SK-N-SH treated with all-trans-retinoic acid at 6 μM for 48 hours (cell line): ENCODE measurements around the gene AADACL2.
A peak's percentile ranks its signal among the peaks of the same experiment; 100 is the strongest.

Experiments
- ATAC-seq: fragments of 200-7000 bp; cut with Tn5 transposase; 3 replicates; pipeline ENCODE4 v1.9.1; 2020; ENCODE audit warnings: mild to moderate bottlenecking, moderate library complexity
- CSDC2 ChIP-seq: fragments of 250-450 bp; sonication (Bioruptor Pico); IDR thresholded peaks from 2 replicates; pipeline ENCODE4 v1.5.0; 2020; ENCODE audit warnings: mild to moderate bottlenecking, moderate library complexity
- GLIS3 ChIP-seq: fragments of 250-450 bp; sonication (Bioruptor Pico); IDR thresholded peaks from 2 replicates; pipeline ENCODE4 v1.5.0; 2020; ENCODE audit warnings: mild to moderate bottlenecking, moderate library complexity
- ISL1 ChIP-seq: fragments of 250-450 bp; sonication (Bioruptor Pico); IDR thresholded peaks from 2 replicates; pipeline ENCODE4 v2.1.2; 2022; ENCODE audit warnings: mild to moderate bottlenecking, moderate library complexity
- OSR1 ChIP-seq: fragments of 250-450 bp; sonication (Bioruptor Pico); IDR thresholded peaks from 2 replicates; pipeline ENCODE4 v1.8.0; 2022; ENCODE audit warnings: moderate library complexity, mild to moderate bottlenecking, inconsistent platforms
- PPARA ChIP-seq: fragments of 250-450 bp; sonication (Bioruptor Pico); IDR thresholded peaks from 2 replicates; pipeline ENCODE4 v1.5.0; 2020; ENCODE audit warnings: mild to moderate bottlenecking, borderline replicate concordance
- RARB ChIP-seq: fragments of 250-450 bp; sonication (Bioruptor Pico); IDR thresholded peaks from 2 replicates; pipeline ENCODE4 v1.8.0; 2021; ENCODE audit warnings: mild to moderate bottlenecking, moderate library complexity
- SNAI2 ChIP-seq: fragments of 250-450 bp; sonication (Bioruptor Pico); IDR thresholded peaks from 2 replicates; pipeline ENCODE4 v1.5.0; 2020; ENCODE audit warnings: mild to moderate bottlenecking, moderate library complexity
- TCF4 ChIP-seq: fragments of 250-450 bp; sonication (Bioruptor Pico); IDR thresholded peaks from 2 replicates; pipeline ENCODE4 v1.8.0; 2021; ENCODE audit warnings: mild to moderate bottlenecking, moderate library complexity, borderline replicate concordance
- TOX ChIP-seq: fragments of 250-450 bp; sonication (Bioruptor Pico); IDR thresholded peaks from 2 replicates; pipeline ENCODE4 v1.8.0; 2021; ENCODE audit warnings: mild to moderate bottlenecking, moderate library complexity, borderline replicate concordance
- ZC3H10 ChIP-seq: fragments of 250-450 bp; sonication (Bioruptor Pico); IDR thresholded peaks from 2 replicates; pipeline ENCODE4 v1.5.1; 2021; ENCODE audit warnings: mild to moderate bottlenecking, moderate library complexity
- ZNF565 ChIP-seq: fragments of 450-650 bp; formaldehyde crosslinking; conservative IDR thresholded peaks from 2 replicates; pipeline ENCODE4 v1.5.0; 2020; ENCODE audit warnings: low read depth, mild to moderate bottlenecking, moderate library complexity
- ZNF70 ChIP-seq: fragments of 450-650 bp; formaldehyde crosslinking; IDR thresholded peaks from 2 replicates; pipeline ENCODE4 v1.5.0; 2020; ENCODE audit warnings: mild to moderate bottlenecking, moderate library complexity
- ZNF8 ChIP-seq: fragments of 450-650 bp; formaldehyde crosslinking; IDR thresholded peaks from 2 replicates; pipeline ENCODE4 v1.5.0; 2020; ENCODE audit warnings: mild to moderate bottlenecking, moderate library complexity
- TF ChIP-seq, protein P1 (sequence below): fragments of 250-450 bp; sonication (Bioruptor Pico); IDR thresholded peaks from 2 replicates; pipeline ENCODE4 v1.5.1; 2020; ENCODE audit warnings: low read depth, mild to moderate bottlenecking, moderate library complexity
- TF ChIP-seq, protein P2 (sequence below): fragments of 250-450 bp; sonication (Bioruptor Pico); IDR thresholded peaks from 2 replicates; pipeline ENCODE4 v1.8.0; 2021; ENCODE audit warnings: low read depth, mild to moderate bottlenecking, moderate library complexity, borderline replicate concordance
- TF ChIP-seq, protein P3 (sequence below): fragments of 250-450 bp; sonication (Bioruptor Pico); IDR thresholded peaks from 2 replicates; pipeline ENCODE4 v1.5.1; 2021; ENCODE audit warnings: mild to moderate bottlenecking, moderate library complexity
- TF ChIP-seq, protein P4 (sequence below): fragments of 250-450 bp; sonication (Bioruptor Pico); IDR thresholded peaks from 2 replicates; pipeline ENCODE4 v1.8.0; 2020; ENCODE audit warnings: mild to moderate bottlenecking, moderate library complexity, borderline replicate concordance
- TF ChIP-seq, protein P5 (sequence below): fragments of 250-450 bp; sonication (Bioruptor Pico); IDR thresholded peaks from 2 replicates; pipeline ENCODE4 v1.5.0; 2020; ENCODE audit warnings: mild to moderate bottlenecking, moderate library complexity

The AADACL2 gene

DNA sequence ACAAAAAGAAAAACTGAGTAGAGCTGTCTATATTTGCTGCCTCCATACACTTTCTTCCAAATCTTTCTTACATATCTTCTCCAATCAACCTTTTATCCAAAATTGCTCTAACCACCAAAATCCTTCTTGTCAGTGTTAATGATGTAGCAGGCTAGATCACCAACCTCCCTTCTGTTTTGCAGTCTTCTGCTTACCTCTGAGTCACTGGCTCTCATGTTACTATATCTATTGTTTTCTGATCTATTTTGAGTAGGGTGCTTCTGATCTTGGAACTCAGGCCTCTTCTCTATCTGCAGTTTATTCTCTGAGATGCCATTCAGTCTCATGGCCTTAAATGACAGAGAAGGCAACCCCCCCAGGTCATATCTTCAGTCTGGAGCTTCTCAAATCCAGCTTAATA lies 53.9 kb downstream of the AADACL2 start:
- TF ChIP-seq, protein P1, sequence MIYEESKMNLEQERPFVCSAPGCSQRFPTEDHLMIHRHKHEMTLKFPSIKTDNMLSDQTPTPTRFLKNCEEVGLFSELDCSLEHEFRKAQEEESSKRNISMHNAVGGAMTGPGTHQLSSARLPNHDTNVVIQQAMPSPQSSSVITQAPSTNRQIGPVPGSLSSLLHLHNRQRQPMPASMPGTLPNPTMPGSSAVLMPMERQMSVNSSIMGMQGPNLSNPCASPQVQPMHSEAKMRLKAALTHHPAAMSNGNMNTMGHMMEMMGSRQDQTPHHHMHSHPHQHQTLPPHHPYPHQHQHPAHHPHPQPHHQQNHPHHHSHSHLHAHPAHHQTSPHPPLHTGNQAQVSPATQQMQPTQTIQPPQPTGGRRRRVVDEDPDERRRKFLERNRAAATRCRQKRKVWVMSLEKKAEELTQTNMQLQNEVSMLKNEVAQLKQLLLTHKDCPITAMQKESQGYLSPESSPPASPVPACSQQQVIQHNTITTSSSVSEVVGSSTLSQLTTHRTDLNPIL (CRISPR knock-in tag), result no peak
- no peak for TF ChIP-seq ZC3H10
- no peak for TF ChIP-seq ZNF8
- TF ChIP-seq, protein P2, sequence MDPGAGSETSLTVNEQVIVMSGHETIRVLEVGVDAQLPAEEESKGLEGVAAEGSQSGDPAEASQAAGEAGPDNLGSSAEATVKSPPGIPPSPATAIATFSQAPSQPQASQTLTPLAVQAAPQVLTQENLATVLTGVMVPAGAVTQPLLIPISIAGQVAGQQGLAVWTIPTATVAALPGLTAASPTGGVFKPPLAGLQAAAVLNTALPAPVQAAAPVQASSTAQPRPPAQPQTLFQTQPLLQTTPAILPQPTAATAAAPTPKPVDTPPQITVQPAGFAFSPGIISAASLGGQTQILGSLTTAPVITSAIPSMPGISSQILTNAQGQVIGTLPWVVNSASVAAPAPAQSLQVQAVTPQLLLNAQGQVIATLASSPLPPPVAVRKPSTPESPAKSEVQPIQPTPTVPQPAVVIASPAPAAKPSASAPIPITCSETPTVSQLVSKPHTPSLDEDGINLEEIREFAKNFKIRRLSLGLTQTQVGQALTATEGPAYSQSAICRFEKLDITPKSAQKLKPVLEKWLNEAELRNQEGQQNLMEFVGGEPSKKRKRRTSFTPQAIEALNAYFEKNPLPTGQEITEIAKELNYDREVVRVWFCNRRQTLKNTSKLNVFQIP (CRISPR knock-in tag), result no peak
- TF ChIP-seq TCF4 (CRISPR knock-in tag), result no peak
- no peak for TF ChIP-seq CSDC2 (CRISPR knock-in tag)
- no peak for TF ChIP-seq PPARA (CRISPR knock-in tag)
- TF ChIP-seq, protein P3, sequence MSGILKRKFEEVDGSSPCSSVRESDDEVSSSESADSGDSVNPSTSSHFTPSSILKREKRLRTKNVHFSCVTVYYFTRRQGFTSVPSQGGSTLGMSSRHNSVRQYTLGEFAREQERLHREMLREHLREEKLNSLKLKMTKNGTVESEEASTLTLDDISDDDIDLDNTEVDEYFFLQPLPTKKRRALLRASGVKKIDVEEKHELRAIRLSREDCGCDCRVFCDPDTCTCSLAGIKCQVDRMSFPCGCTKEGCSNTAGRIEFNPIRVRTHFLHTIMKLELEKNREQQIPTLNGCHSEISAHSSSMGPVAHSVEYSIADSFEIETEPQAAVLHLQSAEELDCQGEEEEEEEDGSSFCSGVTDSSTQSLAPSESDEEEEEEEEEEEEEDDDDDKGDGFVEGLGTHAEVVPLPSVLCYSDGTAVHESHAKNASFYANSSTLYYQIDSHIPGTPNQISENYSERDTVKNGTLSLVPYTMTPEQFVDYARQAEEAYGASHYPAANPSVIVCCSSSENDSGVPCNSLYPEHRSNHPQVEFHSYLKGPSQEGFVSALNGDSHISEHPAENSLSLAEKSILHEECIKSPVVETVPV (CRISPR knock-in tag), result no peak
- TF ChIP-seq, protein P4, sequence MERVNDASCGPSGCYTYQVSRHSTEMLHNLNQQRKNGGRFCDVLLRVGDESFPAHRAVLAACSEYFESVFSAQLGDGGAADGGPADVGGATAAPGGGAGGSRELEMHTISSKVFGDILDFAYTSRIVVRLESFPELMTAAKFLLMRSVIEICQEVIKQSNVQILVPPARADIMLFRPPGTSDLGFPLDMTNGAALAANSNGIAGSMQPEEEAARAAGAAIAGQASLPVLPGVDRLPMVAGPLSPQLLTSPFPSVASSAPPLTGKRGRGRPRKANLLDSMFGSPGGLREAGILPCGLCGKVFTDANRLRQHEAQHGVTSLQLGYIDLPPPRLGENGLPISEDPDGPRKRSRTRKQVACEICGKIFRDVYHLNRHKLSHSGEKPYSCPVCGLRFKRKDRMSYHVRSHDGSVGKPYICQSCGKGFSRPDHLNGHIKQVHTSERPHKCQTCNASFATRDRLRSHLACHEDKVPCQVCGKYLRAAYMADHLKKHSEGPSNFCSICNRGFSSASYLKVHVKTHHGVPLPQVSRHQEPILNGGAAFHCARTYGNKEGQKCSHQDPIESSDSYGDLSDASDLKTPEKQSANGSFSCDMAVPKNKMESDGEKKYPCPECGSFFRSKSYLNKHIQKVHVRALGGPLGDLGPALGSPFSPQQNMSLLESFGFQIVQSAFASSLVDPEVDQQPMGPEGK (CRISPR knock-in tag), result no peak
- no peak for TF ChIP-seq RARB
- TF ChIP-seq OSR1 (CRISPR knock-in tag), result no peak
- TF ChIP-seq, protein P5, sequence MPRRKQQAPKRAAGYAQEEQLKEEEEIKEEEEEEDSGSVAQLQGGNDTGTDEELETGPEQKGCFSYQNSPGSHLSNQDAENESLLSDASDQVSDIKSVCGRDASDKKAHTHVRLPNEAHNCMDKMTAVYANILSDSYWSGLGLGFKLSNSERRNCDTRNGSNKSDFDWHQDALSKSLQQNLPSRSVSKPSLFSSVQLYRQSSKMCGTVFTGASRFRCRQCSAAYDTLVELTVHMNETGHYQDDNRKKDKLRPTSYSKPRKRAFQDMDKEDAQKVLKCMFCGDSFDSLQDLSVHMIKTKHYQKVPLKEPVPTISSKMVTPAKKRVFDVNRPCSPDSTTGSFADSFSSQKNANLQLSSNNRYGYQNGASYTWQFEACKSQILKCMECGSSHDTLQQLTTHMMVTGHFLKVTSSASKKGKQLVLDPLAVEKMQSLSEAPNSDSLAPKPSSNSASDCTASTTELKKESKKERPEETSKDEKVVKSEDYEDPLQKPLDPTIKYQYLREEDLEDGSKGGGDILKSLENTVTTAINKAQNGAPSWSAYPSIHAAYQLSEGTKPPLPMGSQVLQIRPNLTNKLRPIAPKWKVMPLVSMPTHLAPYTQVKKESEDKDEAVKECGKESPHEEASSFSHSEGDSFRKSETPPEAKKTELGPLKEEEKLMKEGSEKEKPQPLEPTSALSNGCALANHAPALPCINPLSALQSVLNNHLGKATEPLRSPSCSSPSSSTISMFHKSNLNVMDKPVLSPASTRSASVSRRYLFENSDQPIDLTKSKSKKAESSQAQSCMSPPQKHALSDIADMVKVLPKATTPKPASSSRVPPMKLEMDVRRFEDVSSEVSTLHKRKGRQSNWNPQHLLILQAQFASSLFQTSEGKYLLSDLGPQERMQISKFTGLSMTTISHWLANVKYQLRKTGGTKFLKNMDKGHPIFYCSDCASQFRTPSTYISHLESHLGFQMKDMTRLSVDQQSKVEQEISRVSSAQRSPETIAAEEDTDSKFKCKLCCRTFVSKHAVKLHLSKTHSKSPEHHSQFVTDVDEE (CRISPR knock-in tag), result no peak
- no peak for TF ChIP-seq ZNF565
- peak; percentile 89 for ATAC-seq

DNA sequence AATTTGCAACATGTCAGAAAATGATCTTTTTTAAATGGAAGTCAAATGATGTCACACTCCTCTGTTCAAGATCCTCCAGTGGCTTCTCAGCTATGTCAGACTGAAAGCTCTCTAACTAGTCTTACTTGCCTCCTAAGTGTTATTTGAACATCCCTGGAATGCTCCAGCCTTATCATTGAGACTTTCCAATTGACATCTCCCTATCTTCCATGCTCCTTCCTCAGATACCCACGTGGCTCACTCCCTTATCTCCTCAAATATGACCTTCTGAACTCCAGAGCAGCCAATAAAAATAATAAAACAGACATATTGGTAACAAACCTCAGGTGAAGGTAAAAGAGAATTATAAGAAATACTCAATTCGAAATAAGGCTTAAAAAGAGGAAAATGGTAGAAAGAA lies 54.7 kb downstream of the AADACL2 start:
- ATAC-seq, result peak; percentile 51; the same call in 2 of the 3 replicates
- TF ChIP-seq SNAI2 (CRISPR knock-in tag) (no peak), ZNF70 (CRISPR knock-in tag) (no peak), ZNF565 (no peak), TOX (CRISPR knock-in tag) (no peak), ISL1 (CRISPR knock-in tag) (no peak), TCF4 (CRISPR knock-in tag) (no peak), OSR1 (CRISPR knock-in tag) (no peak), GLIS3 (CRISPR knock-in tag) (no peak)
- TF ChIP-seq, protein P5 (CRISPR knock-in tag), result no peak
- TF ChIP-seq, protein P4 (CRISPR knock-in tag), result no peak
